ENCODE data around the gene DENND5B.

Gene DENND5B

GRCh38 chr12:31456562-31456961, 134.4 kb downstream of the DENND5B start:
- Histone ChIP-seq H3K4me3 (replicated peaks; ENCODE audit: insufficient read depth, low read length) (no peak overlapping the region), H3K27ac (replicated peaks) (no peak overlapping the region), H3K27me3 (ENCODE audit: insufficient read depth, poor library complexity, severe bottlenecking) (no peaks in the 10 kb centered on the region)
- DNase-seq (ENCODE audit: low read depth in 1 of 2, low spot score in 1 of 2), result no peak
- TF ChIP-seq GABPA (IDR thresholded peaks at IDR 0.05; ENCODE audit: low read depth), result no peak
- no peak for TF ChIP-seq CTCF (IDR thresholded peaks at IDR 0.05; ENCODE audit: insufficient read depth, low read length)

GRCh38 chr12:31444736-31445135, 146.2 kb downstream of the DENND5B start:
- H3K4me3 ChIP-seq (replicated peaks; ENCODE audit: insufficient read depth, low read length), result no peak overlapping the region
- no peak for TF ChIP-seq GABPA (IDR thresholded peaks at IDR 0.05; ENCODE audit: low read depth)
- no peak for TF ChIP-seq POLR2AphosphoS5 (IDR thresholded peaks at IDR 0.05; ENCODE audit: low read depth)
- no peak for TF ChIP-seq REST (IDR thresholded peaks at IDR 0.05; ENCODE audit: insufficient replicate concordance, low read depth)
- no peak for TF ChIP-seq CTCF (IDR thresholded peaks at IDR 0.05; ENCODE audit: insufficient read depth, low read length)
- TF ChIP-seq SPI1 (IDR thresholded peaks at IDR 0.05; ENCODE audit: borderline replicate concordance, low read depth), result no peak

GRCh38 chr12:31440586-31440985, 150.3 kb downstream of the DENND5B start:
- no peak for TF ChIP-seq POLR2AphosphoS5 (IDR thresholded peaks at IDR 0.05; ENCODE audit: low read depth)
- no peaks in the 10 kb centered on the region for H3K27me3 ChIP-seq (ENCODE audit: insufficient read depth, poor library complexity, severe bottlenecking)
- DNase-seq (ENCODE audit: low read depth in 1 of 2, low spot score in 1 of 2), result no peak

More at GRCh38 chr12:31444736-31445135, 146.2 kb downstream of the DENND5B start:
- Histone ChIP-seq H3K27ac (replicated peaks) (no peak overlapping the region), H3K27me3 (ENCODE audit: insufficient read depth, poor library complexity, severe bottlenecking) (no peaks in the 10 kb centered on the region)
- no peak for DNase-seq (ENCODE audit: low read depth in 1 of 2, low spot score in 1 of 2)

GRCh38 chr12:31440134-31440533, 150.8 kb downstream of the DENND5B start:
- Histone ChIP-seq H3K27ac (replicated peaks) (no peak overlapping the region), H3K27me3 (ENCODE audit: insufficient read depth, poor library complexity, severe bottlenecking) (no peaks in the 10 kb centered on the region), H3K4me3 (replicated peaks; ENCODE audit: insufficient read depth, low read length) (no peak overlapping the region)
- no peak for TF ChIP-seq CTCF (IDR thresholded peaks at IDR 0.05; ENCODE audit: insufficient read depth, low read length)
- TF ChIP-seq SPI1 (IDR thresholded peaks at IDR 0.05; ENCODE audit: borderline replicate concordance, low read depth), result no peak
- no peak for TF ChIP-seq REST (IDR thresholded peaks at IDR 0.05; ENCODE audit: insufficient replicate concordance, low read depth)
- TF ChIP-seq POLR2AphosphoS5 (IDR thresholded peaks at IDR 0.05; ENCODE audit: low read depth), result no peak
- no peak for TF ChIP-seq GABPA (IDR thresholded peaks at IDR 0.05; ENCODE audit: low read depth)
- no peak for DNase-seq (ENCODE audit: low read depth in 1 of 2, low spot score in 1 of 2)

More at GRCh38 chr12:31440586-31440985, 150.3 kb downstream of the DENND5B start:
- Histone ChIP-seq H3K27ac (replicated peaks) (no peak overlapping the region), H3K4me3 (replicated peaks; ENCODE audit: insufficient read depth, low read length) (no peak overlapping the region)
